HCT116 (cell line): Measurements from ENCODE around the gene TCP11L1. TPM values are rescaled to one million over a fixed set of nuclear protein-coding genes. Genes with fewer than 3 reads are reported as not detected.

Experiments used
- ATAC-seq: fragments of 200-7000 bp; cut with Tn5 transposase; 2 replicates; pipeline ENCODE4 v1.9.1; 2020; ENCODE audit warnings: mild to moderate bottlenecking, moderate library complexity
- BruUV-seq: library from RNA; stranded (reverse); fragments of 400-500 nt; replicated peaks from 2 replicates; lab custom pipeline; 2021; lab: Mats Ljungman, UMichigan
- CTCF ChIA-PET: fragments of 300-600 bp; sonication (Branson Sonifier 250); formaldehyde crosslinking; loops from one replicate; lab custom pipeline; 2021; ENCODE audit warnings: antibody characterized with exemption; lab: Charles Lee
- POLR2A ChIA-PET: fragments of 300-600, 350-600 bp; sonication (Branson Sonifier 250); formaldehyde crosslinking; loops from one replicate; lab custom pipeline; 2021; ENCODE audit warnings: antibody characterized with exemption; lab: Charles Lee
- RAD21 ChIA-PET, 2 experiments: fragments of 300-600 bp; sonication (Branson Sonifier 250); formaldehyde crosslinking; loops; one replicate each; lab custom pipeline; 2023; ENCODE audit warnings: low total read pairs in 2 of 2; ENCODE audit not compliant: uncharacterized antibody in 2 of 2, unreplicated experiment in 2 of 2, low non-redundant PET in 1 of 2; lab: Charles Lee
- DNase-seq: peaks from one replicate; pipeline ENCODE4 v3.0.0-alpha.2; 2010; ENCODE audit warnings: low read depth, low spot score
- H2AFZ ChIP-seq: fragments of 200-600 bp; shearing (Covaris generic), sonication (generic); 2 replicates; pipeline ENCODE4 v1.6.1; 2017; ENCODE audit warnings: low read depth, mixed run types, mixed read lengths, antibody characterized with exemption, low read length; ENCODE audit not compliant: poor library complexity, severe bottlenecking
- H3K27ac ChIP-seq: 2 replicates; pipeline ENCODE4 v1.5.1; 2012; ENCODE audit warnings: low read depth, low read length
- H3K27me3 ChIP-seq: fragments of 200-600 bp; sonication (generic); 2 replicates; pipeline ENCODE4 v1.6.1; 2016; ENCODE audit warnings: mixed run types, low read length, mixed read lengths; ENCODE audit not compliant: insufficient read depth
- H3K36me3 ChIP-seq, 2 experiments: fragments of 200-500 bp in 1 of 2; fragments of 200-600 bp in 1 of 2; sonication (Bioruptor generic) in 1 of 2; sonication (generic) in 1 of 2; 2 replicates each; pipeline versions ENCODE4 v1.5.1 to v1.6.1; 2014 to 2016; ENCODE audit warnings: low read length in 2 of 2, inconsistent platforms in 1 of 2, mixed read lengths in 1 of 2, mixed run types in 1 of 2; ENCODE audit not compliant: insufficient read depth in 2 of 2, control insufficient read depth in 1 of 2
- H3K4me1 ChIP-seq, 2 experiments: fragments of 200-600 bp in 1 of 2; sonication (generic) in 1 of 2; 2 replicates each; pipeline versions ENCODE4 v1.5.1 to v1.6.1; 2012 to 2017; ENCODE audit warnings: low read length in 2 of 2, inconsistent platforms in 1 of 2, mild to moderate bottlenecking in 1 of 2, mixed read lengths in 1 of 2, mixed run types in 1 of 2, moderate library complexity in 1 of 2; ENCODE audit not compliant: insufficient read depth in 2 of 2, control insufficient read depth in 1 of 2
- H3K4me2 ChIP-seq: fragments of 200-600 bp; sonication (generic); 2 replicates; pipeline ENCODE4 v1.6.1; 2017; ENCODE audit warnings: mixed run types, low read length, mixed read lengths
- H3K4me3 ChIP-seq, 2 experiments: fragments of 200-600 bp in 1 of 2; sonication (generic) in 1 of 2; replicated peaks in 1 of 2; 2 replicates each; pipeline ENCODE4 v1.5.1; 2011 to 2016; ENCODE audit warnings: low read length in 2 of 2, control low read depth in 1 of 2, low read depth in 1 of 2, mild to moderate bottlenecking in 1 of 2, mixed read lengths in 1 of 2, mixed run types in 1 of 2
- H3K79me2 ChIP-seq: fragments of 200-600 bp; sonication (generic); 2 replicates; pipeline ENCODE4 v1.6.1; 2017; ENCODE audit warnings: mild to moderate bottlenecking, mixed run types, low read length, moderate library complexity, mixed read lengths; ENCODE audit not compliant: insufficient read depth
- H3K9ac ChIP-seq: fragments of 200-600 bp; sonication (generic); 2 replicates; pipeline ENCODE4 v1.6.1; 2016; ENCODE audit warnings: low read length, mixed read lengths
- H3K9me2 ChIP-seq: fragments of 200-600 bp; sonication (generic), shearing (Covaris generic); 2 replicates; pipeline ENCODE4 v1.6.1; 2017; ENCODE audit warnings: mixed run types, mild to moderate bottlenecking, moderate library complexity; ENCODE audit not compliant: insufficient read depth
- H3K9me3 ChIP-seq, 2 experiments: fragments of 200-500 bp in 1 of 2; fragments of 200-600 bp in 1 of 2; sonication (Bioruptor generic) in 1 of 2; sonication (generic) in 1 of 2; 2 replicates each; pipeline ENCODE4 v1.6.1; 2014 to 2017; ENCODE audit warnings: low read length in 2 of 2, mixed read lengths in 2 of 2, inconsistent platforms in 1 of 2, low read depth in 1 of 2, mild to moderate bottlenecking in 1 of 2, mixed run types in 1 of 2, moderate library complexity in 1 of 2; ENCODE audit not compliant: control insufficient read depth in 1 of 2, insufficient read depth in 1 of 2
- H4K20me1 ChIP-seq: fragments of 200-600 bp; sonication (generic), shearing (Covaris generic); 2 replicates; pipeline ENCODE4 v1.6.1; 2017; ENCODE audit warnings: mixed run types, mild to moderate bottlenecking, moderate library complexity; ENCODE audit not compliant: insufficient read depth
- CBX3 ChIP-seq: IDR thresholded peaks from 2 replicates; pipeline ENCODE4 v1.6.1; 2012; ENCODE audit warnings: low read depth
- EGR1 ChIP-seq: IDR thresholded peaks from 2 replicates; pipeline ENCODE4 v1.6.1; 2012; ENCODE audit warnings: low read depth
- ELF1 ChIP-seq: IDR thresholded peaks from 2 replicates; pipeline ENCODE4 v1.6.1; 2012; ENCODE audit warnings: low read depth, borderline replicate concordance
- EZH2 ChIP-seq: fragments of 200-600 bp; sonication (generic); IDR thresholded peaks from 2 replicates; pipeline ENCODE4 v1.6.1; 2017; ENCODE audit warnings: antibody characterized with exemption, mixed run types
- EZH2phosphoT487 ChIP-seq: fragments of 200-600 bp; IDR thresholded peaks from 2 replicates; pipeline ENCODE4 v1.6.1; 2018; ENCODE audit warnings: antibody characterized with exemption, borderline replicate concordance
- FOSL1 ChIP-seq: IDR thresholded peaks from 2 replicates; pipeline ENCODE4 v1.6.1; 2012; ENCODE audit warnings: low read depth
- POLR2A ChIP-seq: IDR thresholded peaks from 2 replicates; pipeline ENCODE4 v1.7.0; 2011; ENCODE audit warnings: borderline replicate concordance; ENCODE audit not compliant: insufficient read depth, insufficient read length; ENCODE audit errors: extremely low read depth
- RAD21 ChIP-seq: IDR thresholded peaks from 2 replicates; pipeline ENCODE4 v1.6.1; 2012; ENCODE audit warnings: low read depth, mild to moderate bottlenecking
- REST ChIP-seq: IDR thresholded peaks from 2 replicates; pipeline ENCODE4 v1.6.1; 2012; ENCODE audit warnings: low read depth
- SIN3A ChIP-seq: IDR thresholded peaks from 2 replicates; pipeline ENCODE4 v1.6.1; 2012; ENCODE audit warnings: low read depth
- SRF ChIP-seq: IDR thresholded peaks from 2 replicates; pipeline ENCODE4 v1.6.1; 2012; ENCODE audit warnings: low read depth
- TCF7L2 ChIP-seq: IDR thresholded peaks from 2 replicates; pipeline ENCODE4 v1.7.0; 2011; ENCODE audit warnings: borderline replicate concordance, inconsistent platforms; ENCODE audit not compliant: insufficient read depth, insufficient read length; ENCODE audit errors: extremely low read depth
- YY1 ChIP-seq: IDR thresholded peaks from 2 replicates; pipeline ENCODE4 v1.6.1; 2011; ENCODE audit warnings: low read length, low read depth, moderate library complexity, mild to moderate bottlenecking; ENCODE audit not compliant: insufficient replicate concordance; ENCODE audit errors: extremely low read depth
- ZNF274 ChIP-seq: fragments of 200-500 bp; sonication (Bioruptor generic); IDR thresholded peaks from 2 replicates; pipeline ENCODE4 v1.6.1; 2014; ENCODE audit warnings: mild to moderate bottlenecking, low read depth, low read length, inconsistent platforms
- intact Hi-C: fragments of 100-400 bp; cut with micrococcal nuclease; formaldehyde crosslinking; loops from 2 replicates; pipeline ENCODE4 v1.10.0; 2022
- total RNA-seq: library from RNA; stranded (reverse); gene quantifications from one replicate; pipeline ENCODE4 v1.2.1, GENCODE V29; 2021; ENCODE audit not compliant: unreplicated experiment
- TF ChIP-seq, protein P1 (sequence below): IDR thresholded peaks from 2 replicates; pipeline ENCODE4 v1.6.1; 2011; ENCODE audit warnings: mild to moderate bottlenecking, low read length, moderate library complexity; ENCODE audit not compliant: insufficient replicate concordance; ENCODE audit errors: extremely low read depth
- TF ChIP-seq, protein P2 (sequence below), 3 experiments: fragments of 200-600 bp in 1 of 3; sonication (generic) in 1 of 3; IDR thresholded peaks in 2 of 3; conservative IDR thresholded peaks in 1 of 3; 2 replicates each; pipeline ENCODE4 v1.5.1; 2012 to 2017; ENCODE audit warnings: low read depth in 2 of 3, low read length in 2 of 3, antibody characterized with exemption in 1 of 3, borderline replicate concordance in 1 of 3, control low read depth in 1 of 3, mild to moderate bottlenecking in 1 of 3, mixed read lengths in 1 of 3, mixed run types in 1 of 3, moderate library complexity in 1 of 3; ENCODE audit not compliant: insufficient read depth in 1 of 3
- TF ChIP-seq, protein P3 (sequence below): IDR thresholded peaks from 2 replicates; pipeline ENCODE4 v1.6.1; 2012

TCP11L1 gene
- total RNA-seq, 1 experiment from 2014 or later = 12.0 TPM

DNA sequence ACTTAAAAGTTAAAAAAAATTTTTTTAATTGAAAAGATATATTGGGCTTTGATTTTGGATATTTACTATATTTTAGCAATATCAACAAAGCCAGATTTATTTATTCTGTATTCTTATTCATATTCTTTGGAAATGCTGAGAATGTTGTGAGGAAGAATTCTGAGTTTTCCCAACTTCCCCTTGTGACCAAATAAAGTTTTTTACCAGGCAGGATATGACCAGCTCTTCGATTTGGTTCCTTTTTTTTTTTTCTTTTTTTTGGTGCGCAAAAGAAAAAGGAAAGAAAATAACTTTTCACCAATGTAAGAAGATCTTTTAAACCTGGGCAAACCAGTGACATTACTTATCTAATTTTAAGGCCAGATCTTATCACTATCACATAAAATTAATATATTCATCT is 12.9 kb downstream of the TCP11L1 start:
- no peak overlapping the region for H3K9ac ChIP-seq
- no peak for TF ChIP-seq TCF7L2
- TF ChIP-seq EZH2phosphoT487 = no peak
- TF ChIP-seq SRF = no peak
- TF ChIP-seq SIN3A = no peak
- no peak for TF ChIP-seq POLR2A
- TF ChIP-seq RAD21 = no peak
- TF ChIP-seq EZH2 = no peak
- TF ChIP-seq FOSL1 = no peak
- TF ChIP-seq CBX3 = no peak
- TF ChIP-seq, protein P1, sequence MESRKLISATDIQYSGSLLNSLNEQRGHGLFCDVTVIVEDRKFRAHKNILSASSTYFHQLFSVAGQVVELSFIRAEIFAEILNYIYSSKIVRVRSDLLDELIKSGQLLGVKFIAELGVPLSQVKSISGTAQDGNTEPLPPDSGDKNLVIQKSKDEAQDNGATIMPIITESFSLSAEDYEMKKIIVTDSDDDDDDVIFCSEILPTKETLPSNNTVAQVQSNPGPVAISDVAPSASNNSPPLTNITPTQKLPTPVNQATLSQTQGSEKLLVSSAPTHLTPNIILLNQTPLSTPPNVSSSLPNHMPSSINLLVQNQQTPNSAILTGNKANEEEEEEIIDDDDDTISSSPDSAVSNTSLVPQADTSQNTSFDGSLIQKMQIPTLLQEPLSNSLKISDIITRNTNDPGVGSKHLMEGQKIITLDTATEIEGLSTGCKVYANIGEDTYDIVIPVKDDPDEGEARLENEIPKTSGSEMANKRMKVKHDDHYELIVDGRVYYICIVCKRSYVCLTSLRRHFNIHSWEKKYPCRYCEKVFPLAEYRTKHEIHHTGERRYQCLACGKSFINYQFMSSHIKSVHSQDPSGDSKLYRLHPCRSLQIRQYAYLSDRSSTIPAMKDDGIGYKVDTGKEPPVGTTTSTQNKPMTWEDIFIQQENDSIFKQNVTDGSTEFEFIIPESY = no peak
- TF ChIP-seq, protein P2, sequence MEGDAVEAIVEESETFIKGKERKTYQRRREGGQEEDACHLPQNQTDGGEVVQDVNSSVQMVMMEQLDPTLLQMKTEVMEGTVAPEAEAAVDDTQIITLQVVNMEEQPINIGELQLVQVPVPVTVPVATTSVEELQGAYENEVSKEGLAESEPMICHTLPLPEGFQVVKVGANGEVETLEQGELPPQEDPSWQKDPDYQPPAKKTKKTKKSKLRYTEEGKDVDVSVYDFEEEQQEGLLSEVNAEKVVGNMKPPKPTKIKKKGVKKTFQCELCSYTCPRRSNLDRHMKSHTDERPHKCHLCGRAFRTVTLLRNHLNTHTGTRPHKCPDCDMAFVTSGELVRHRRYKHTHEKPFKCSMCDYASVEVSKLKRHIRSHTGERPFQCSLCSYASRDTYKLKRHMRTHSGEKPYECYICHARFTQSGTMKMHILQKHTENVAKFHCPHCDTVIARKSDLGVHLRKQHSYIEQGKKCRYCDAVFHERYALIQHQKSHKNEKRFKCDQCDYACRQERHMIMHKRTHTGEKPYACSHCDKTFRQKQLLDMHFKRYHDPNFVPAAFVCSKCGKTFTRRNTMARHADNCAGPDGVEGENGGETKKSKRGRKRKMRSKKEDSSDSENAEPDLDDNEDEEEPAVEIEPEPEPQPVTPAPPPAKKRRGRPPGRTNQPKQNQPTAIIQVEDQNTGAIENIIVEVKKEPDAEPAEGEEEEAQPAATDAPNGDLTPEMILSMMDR (IDR thresholded peaks at IDR 0.05 in 2 of 3, conservative IDR thresholded peaks at IDR 0.05 in 1 of 3; ENCODE audit: borderline replicate concordance in 1 of 3, insufficient read depth in 1 of 3, low read depth in 2 of 3, low read length in 2 of 3) = no peak
- no peak for TF ChIP-seq ZNF274
- TF ChIP-seq, protein P3, sequence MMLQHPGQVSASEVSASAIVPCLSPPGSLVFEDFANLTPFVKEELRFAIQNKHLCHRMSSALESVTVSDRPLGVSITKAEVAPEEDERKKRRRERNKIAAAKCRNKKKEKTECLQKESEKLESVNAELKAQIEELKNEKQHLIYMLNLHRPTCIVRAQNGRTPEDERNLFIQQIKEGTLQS = no peak
- no peak for TF ChIP-seq REST
- no peak for TF ChIP-seq YY1
- no peak for TF ChIP-seq ELF1
- no peak for TF ChIP-seq EGR1
- DNase-seq (no peak), ATAC-seq (no peak)
- ChIA-PET POLR2A (no interaction called here), CTCF (no interaction called here), RAD21 (no interaction called here)
- H3K27ac ChIP-seq = no peak overlapping the region
- H3K4me1 ChIP-seq = no peaks in the 10 kb centered on the region
- no peak overlapping the region for H3K4me3 ChIP-seq
- no peaks in the 10 kb centered on the region for H3K79me2 ChIP-seq
- intact Hi-C loops = no loop called here
- no peak overlapping the region for H3K4me2 ChIP-seq
- no peaks in the 10 kb centered on the region for H3K9me3 ChIP-seq
- BruUV-seq = no TSS peak
- no peaks in the 10 kb centered on the region for H3K9me2 ChIP-seq
- H3K27me3 ChIP-seq = no peaks in the 10 kb centered on the region
- no peaks in the 10 kb centered on the region for H3K36me3 ChIP-seq
- H4K20me1 ChIP-seq = no peaks in the 10 kb centered on the region
- no peak overlapping the region for H2AFZ ChIP-seq
